Endothelial cell (in vitro differentiated cells): ENCODE results near the gene TCEAL1. TPM values are rescaled to one million over a fixed set of nuclear protein-coding genes. Genes with fewer than 3 reads are reported as not detected.

Experiments used
- DNase-seq: peaks from one replicate; pipeline ENCODE4 v3.0.0; 2021; ENCODE audit warnings: low spot score
- H3K27ac Mint-ChIP-seq: one replicate; pipeline ENCODE4 v1.8.0; 2021; ENCODE audit warnings: mixed read lengths, inconsistent platforms; ENCODE audit not compliant: unreplicated experiment
- H3K27me3 Mint-ChIP-seq: one replicate; pipeline ENCODE4 v1.8.0; 2021; ENCODE audit warnings: mild to moderate bottlenecking, moderate library complexity, mixed read lengths, inconsistent platforms; ENCODE audit not compliant: unreplicated experiment
- H3K36me3 Mint-ChIP-seq: one replicate; pipeline ENCODE4 v1.8.0; 2021; ENCODE audit warnings: mild to moderate bottlenecking, low read depth, mixed read lengths, inconsistent platforms; ENCODE audit not compliant: unreplicated experiment
- H3K4me1 Mint-ChIP-seq: one replicate; pipeline ENCODE4 v1.8.0; 2021; ENCODE audit warnings: mild to moderate bottlenecking, mixed read lengths, inconsistent platforms; ENCODE audit not compliant: unreplicated experiment
- H3K4me3 Mint-ChIP-seq: one replicate; pipeline ENCODE4 v1.8.0; 2021; ENCODE audit warnings: mild to moderate bottlenecking, mixed read lengths, inconsistent platforms; ENCODE audit not compliant: unreplicated experiment
- H3K9me3 Mint-ChIP-seq: one replicate; pipeline ENCODE4 v1.8.0; 2021; ENCODE audit warnings: mixed read lengths, inconsistent platforms; ENCODE audit not compliant: unreplicated experiment
- CTCF ChIP-seq: fragments of 200-600 bp; sonication (generic); IDR thresholded peaks from one replicate; pipeline ENCODE4 v1.5.0; 2021; ENCODE audit warnings: antibody characterized with exemption; ENCODE audit not compliant: unreplicated experiment
- total RNA-seq: library from RNA; stranded (reverse); fragmentation: NEBNext Ultra II Directional; extraction: Animal tissue kit (Norgen Biotek cat#: 25700); gene quantifications from one replicate; pipeline ENCODE4 v1.2.1, GENCODE V29; 2021; ENCODE audit not compliant: unreplicated experiment

The TCEAL1 gene
- total RNA-seq, 1 donor from 2014 or later = 12.5 TPM

GRCh38 chrX:103678199-103678993, 49.6 kb downstream of the TCEAL1 start:
- no peak for TF ChIP-seq CTCF
- Mint-ChIP-seq H3K27ac (no peak overlapping the region), H3K4me1 (peaks cover 3% of the 10 kb centered on the region), H3K9me3 (no peaks in the 10 kb centered on the region), H3K36me3 (peaks cover 12% of the 10 kb centered on the region), H3K27me3 (no peaks in the 10 kb centered on the region), H3K4me3 (no peak overlapping the region)
- no peak for DNase-seq

Other genes starting within 250 kb of the TCEAL1 start
- 0.36 TPM for gene RAB40A, start 109.5 kb upstream of the TCEAL1 start, total RNA-seq
- 95.5 TPM for gene TCEAL4, start 43.5 kb upstream of the TCEAL1 start, total RNA-seq
- gene TCEAL3, start 21.0 kb upstream of the TCEAL1 start, total RNA-seq = 12.2 TPM
- gene MORF4L2, start 57.7 kb downstream of the TCEAL1 start, total RNA-seq = 362 TPM
- gene TMEM31, start 81.9 kb downstream of the TCEAL1 start, total RNA-seq = not detected
- 9.6 TPM for gene PLP1, start 147.9 kb downstream of the TCEAL1 start, total RNA-seq
- gene RAB9B, start 203.3 kb downstream of the TCEAL1 start, total RNA-seq = 2.3 TPM